GM12878 (cell line): Measurements from ENCODE around the gene SPAG7. TPM values are rescaled to one million over a fixed set of nuclear protein-coding genes. Genes with fewer than 3 reads are reported as not detected.

ENCODE experiments used
- ATAC-seq: fragments of 200-7000 bp; cut with Tn5 transposase; 3 replicates; pipeline ENCODE4 v1.9.1; 2020; ENCODE audit warnings: mild to moderate bottlenecking, moderate library complexity
- BruUV-seq: library from RNA; stranded (reverse); fragments of 400-500 nt; replicated peaks from 2 replicates; lab custom pipeline; 2021; lab: Mats Ljungman, UMichigan
- CTCF ChIA-PET: fragments of 300-600 bp; sonication (Branson Sonifier 250); formaldehyde crosslinking; extraction: SDS; loops from one replicate; lab custom pipeline; 2021; ENCODE audit warnings: inconsistent platforms; lab: Yijun Ruan, JAX
- POLR2A ChIA-PET: fragments of 350-600 bp; formaldehyde crosslinking; extraction: SDS; loops from one replicate; lab custom pipeline; 2021; ENCODE audit warnings: inconsistent platforms; lab: Charles Lee
- RAD21 ChIA-PET: fragments of 300-600 bp; sonication (Branson Sonifier 250); formaldehyde crosslinking; loops from one replicate; lab custom pipeline; 2023; ENCODE audit warnings: antibody characterized with exemption; ENCODE audit not compliant: unreplicated experiment; lab: Charles Lee
- SMC1A ChIA-PET: fragments of 300-600 bp; sonication (Branson Sonifier 250); formaldehyde crosslinking; loops from one replicate; lab custom pipeline; 2023; ENCODE audit not compliant: unreplicated experiment, uncharacterized antibody; lab: Charles Lee
- DNase-seq: peaks from one replicate; pipeline ENCODE4 v3.0.0-alpha.2; 2011; ENCODE audit warnings: low read depth, low spot score
- FAIRE-seq: peaks from 3 replicates; lab custom pipeline; 2011; peaks lifted over from hg19 to GRCh38; lab: Jason Lieb, UNC
- H2AFZ ChIP-seq: 2 replicates; pipeline ENCODE4 v1.6.0; 2011; ENCODE audit warnings: low read depth, low read length, control low read depth; ENCODE audit not compliant: control insufficient read depth
- H3K27ac ChIP-seq: 2 replicates; pipeline ENCODE4 v1.5.1; 2011; ENCODE audit warnings: control low read depth; ENCODE audit not compliant: control insufficient read depth, insufficient read depth
- H3K27me3 ChIP-seq, 2 experiments: replicated peaks in 1 of 2; 2 replicates each; pipeline versions ENCODE4 v1.6.0 to v1.6.1; 2011; ENCODE audit warnings: low read length in 1 of 2; ENCODE audit not compliant: control insufficient read depth in 2 of 2, insufficient read depth in 2 of 2
- H3K36me3 ChIP-seq, 2 experiments: 2 replicates each; pipeline ENCODE4 v1.5.1; 2011; ENCODE audit warnings: low read length in 1 of 2; ENCODE audit not compliant: control insufficient read depth in 2 of 2, insufficient read depth in 2 of 2
- H3K4me1 ChIP-seq: 2 replicates; pipeline ENCODE4 v1.6.1; 2011; ENCODE audit warnings: mild to moderate bottlenecking, low read length, moderate library complexity, mixed read lengths; ENCODE audit not compliant: control insufficient read depth, insufficient read depth
- H3K4me2 ChIP-seq: 2 replicates; pipeline ENCODE4 v1.6.0; 2011; ENCODE audit warnings: control low read depth; ENCODE audit not compliant: control insufficient read depth, insufficient read depth
- H3K4me3 ChIP-seq: fragments of 200-600 bp; sonication (generic); 2 replicates; pipeline ENCODE4 v1.5.1; 2016
- H3K79me2 ChIP-seq: 2 replicates; pipeline ENCODE4 v1.6.0; 2011; ENCODE audit warnings: low read length; ENCODE audit not compliant: control insufficient read depth, insufficient read depth
- H3K9ac ChIP-seq: 2 replicates; pipeline ENCODE4 v1.8.0; 2011; ENCODE audit warnings: low read length, control low read depth, mixed read lengths; ENCODE audit not compliant: control insufficient read depth, insufficient read depth
- H3K9me3 ChIP-seq: replicated peaks from 3 replicates; pipeline ENCODE4 v1.5.1; 2011; ENCODE audit warnings: mild to moderate bottlenecking, low read length; ENCODE audit not compliant: control insufficient read depth, insufficient read depth
- H4K20me1 ChIP-seq: 2 replicates; pipeline ENCODE4 v1.6.0; 2011; ENCODE audit not compliant: control insufficient read depth, insufficient read depth
- FOXM1 ChIP-seq: IDR thresholded peaks from 2 replicates; pipeline ENCODE4 v1.6.1; 2012; ENCODE audit warnings: low read depth, mild to moderate bottlenecking, inconsistent platforms, low read length, moderate library complexity
- TARDBP ChIP-seq: IDR thresholded peaks from 2 replicates; pipeline ENCODE4 v1.6.1; 2016; ENCODE audit warnings: borderline replicate concordance
- YBX1 ChIP-seq: fragments of 450-650 bp; IDR thresholded peaks from 2 replicates; pipeline ENCODE4 v1.6.1; 2016; ENCODE audit warnings: antibody characterized with exemption
- ZBTB11 ChIP-seq: fragments of 450-650 bp; formaldehyde crosslinking; IDR thresholded peaks from 2 replicates; pipeline ENCODE4 v1.5.0; 2022; ENCODE audit warnings: mild to moderate bottlenecking, missing genetic modification characterization
- WGBS: methylation state at CpG from one replicate; pipeline ENCODE4 v1.1.6; 2016; ENCODE audit warnings: low lambda C conversion rate; ENCODE audit not compliant: insufficient replicate concordance, insufficient coverage; ENCODE audit errors: missing lambda C conversion rate; 5-methylcytosine and 5-hydroxymethylcytosine counted together
- in situ Hi-C: fragments of 300-500 bp; cut with MboI; formaldehyde crosslinking; loops from 9 replicates; pipeline ENCODE4 v1.14.3; 2018; ENCODE audit warnings: mixed read lengths
- intact Hi-C: fragments of 100-400 bp; cut with micrococcal nuclease; formaldehyde crosslinking; loops from one replicate; pipeline ENCODE4 v1.14.2; 2022; ENCODE audit not compliant: unreplicated experiment
- polyA plus RNA-seq, 11 experiments: library from polyadenylated mRNA; depleted of rRNA in 4 of 11; unstranded in 6 of 11; stranded (reverse) in 5 of 11; fragments of >200 nt; fragmentation: Nextera tagmentation in 4 of 11; fragmentation: Illumina TruSeq in 1 of 11; extraction: Ambion mirVana in 4 of 11; extraction: Trizol in 1 of 11; gene quantifications; 1 replicate in 1 of 11; 2 replicates in 10 of 11; pipeline versions ENCODE4 v1.2.1 to v1.2.3, GENCODE V29; 2011 to 2016; ENCODE audit warnings: inconsistent platforms in 2 of 11, missing spikeins in 2 of 11, low read depth in 1 of 11
- total RNA-seq, 4 experiments: library from RNA; depleted of rRNA in 3 of 4; stranded (reverse); fragments of >200 nt in 3 of 4; fragmentation: Illumina TruSeq in 1 of 4; extraction: Trizol in 1 of 4; gene quantifications; 2 replicates each; pipeline versions ENCODE4 v1.2.1 to v1.2.3, GENCODE V29; 2013 to 2021

SPAG7 gene
- total and polyA plus RNA-seq, 10 of the 15 experiments (the other 5 are each of a cell fraction or from before 2014, with no cell fraction given): 7.9 to 146 (median 88.7) TPM

GRCh38 chr17:4953451-4953961 is 14.1 kb downstream of the SPAG7 start:
- 75% methylated on average over 14 of the region's 14 CpGs for WGBS
- DNase-seq (no peak), FAIRE-seq (no peak), ATAC-seq (no peak)
- ChIA-PET SMC1A (interaction anchor here (2.0 to 3.4 kb wide), 2 partner anchors 14 to 108 kb away, joined by 4 to 12 read pairs; partner anchors contain the start of genes RNF167 and SLC25A11), POLR2A (interaction anchor here (0.6 to 17.5 kb wide), 4 partner anchors 12 to 83 kb away, joined by 3 to 272 read pairs (median 10); partner anchors contain the start of genes RNF167, SLC25A11 and SPAG7), CTCF (interaction anchor here (1.2 to 1.7 kb wide), 5 partner anchors 9 to 77 kb away, joined by 3 to 5 read pairs (median 4); partner anchors contain the start of genes RNF167 and SLC25A11), RAD21 (interaction anchor here (0.7 to 9.8 kb wide), 2 partner anchors 12 to 44 kb away, joined by 3 to 73 read pairs; partner anchors contain the start of gene SPAG7)
- in situ Hi-C loops (no loop called here), intact Hi-C loops (no loop called here)
- Histone ChIP-seq H3K9me3 (no peaks in the 10 kb centered on the region), H3K36me3 (no peaks in the 10 kb centered on the region), H3K79me2 (peaks cover 14% of the 10 kb centered on the region), H3K27ac (no peak overlapping the region), H3K27me3 (no peaks in the 10 kb centered on the region), H4K20me1 (no peaks in the 10 kb centered on the region), H3K4me3 (no peak overlapping the region), H3K4me1 (peaks cover 17% of the 10 kb centered on the region), H3K9ac (no peak overlapping the region), H2AFZ (no peak overlapping the region), H3K4me2 (no peak overlapping the region)
- BruUV-seq: no TSS peak
- no peak for TF ChIP-seq YBX1
- no peak for TF ChIP-seq TARDBP
- TF ChIP-seq FOXM1: no peak
- no peak for TF ChIP-seq ZBTB11 (CRISPR knock-in tag)
